HepG2 (cell line): ENCODE measurements around the gene PRDX2. TPM values are rescaled to one million over a fixed set of nuclear protein-coding genes. Genes with fewer than 3 reads are reported as not detected.

Source experiments
- AGO1 ChIP-seq: fragments of 200-400 bp; formaldehyde crosslinking; IDR thresholded peaks from 2 replicates; pipeline ENCODE4 v1.6.1; 2017; ENCODE audit warnings: mild to moderate bottlenecking, low read depth, low read length, moderate library complexity; ENCODE audit not compliant: poor library complexity, severe bottlenecking
- ATF2 ChIP-seq: sonication (generic); formaldehyde crosslinking; IDR thresholded peaks from 2 replicates; pipeline ENCODE4 v1.4.0; 2020; ENCODE audit warnings: missing genetic modification reagents
- FOSL1 ChIP-seq: sonication (generic); formaldehyde crosslinking; IDR thresholded peaks from 2 replicates; pipeline ENCODE4 v1.9.0; 2021; ENCODE audit warnings: missing genetic modification reagents, borderline replicate concordance
- FOXK1 ChIP-seq: sonication (generic); formaldehyde crosslinking; IDR thresholded peaks from 2 replicates; pipeline ENCODE4 v1.4.0; 2020; ENCODE audit warnings: low read depth, missing genetic modification reagents, borderline replicate concordance
- IKZF1 ChIP-seq: fragments of 450-650 bp; IDR thresholded peaks from 2 replicates; pipeline ENCODE4 v1.7.1; 2016
- MLXIP ChIP-seq: sonication (generic); formaldehyde crosslinking; IDR thresholded peaks from 2 replicates; pipeline ENCODE4 v1.9.0; 2021; ENCODE audit warnings: missing genetic modification reagents, borderline replicate concordance
- NFE2L1 ChIP-seq: sonication (generic); formaldehyde crosslinking; IDR thresholded peaks from 2 replicates; pipeline ENCODE4 v1.4.0; 2020; ENCODE audit warnings: missing genetic modification reagents, mild to moderate bottlenecking, borderline replicate concordance
- RARA ChIP-seq: IDR thresholded peaks from 2 replicates; pipeline ENCODE4 v1.6.1; 2016; ENCODE audit warnings: missing genetic modification reagents, missing compliant biosample characterization
- SIX4 ChIP-seq: sonication (generic); formaldehyde crosslinking; IDR thresholded peaks from 2 replicates; pipeline ENCODE4 v1.4.0; 2020; ENCODE audit warnings: missing genetic modification reagents
- SMC3 ChIP-seq: IDR thresholded peaks from 2 replicates; pipeline ENCODE4 v1.6.1; 2011; ENCODE audit warnings: low read length, improper control_type of control experiment
- SRY ChIP-seq: sonication (generic); formaldehyde crosslinking; IDR thresholded peaks from 2 replicates; pipeline ENCODE4 v1.8.0; 2022; ENCODE audit warnings: mild to moderate bottlenecking, missing genetic modification reagents
- TBX2 ChIP-seq: sonication (generic); formaldehyde crosslinking; IDR thresholded peaks from 2 replicates; pipeline ENCODE4 v1.5.0; 2020; ENCODE audit warnings: missing genetic modification reagents, mild to moderate bottlenecking, borderline replicate concordance
- ZKSCAN8 ChIP-seq: IDR thresholded peaks from 2 replicates; pipeline ENCODE4 v1.6.1; 2016; ENCODE audit warnings: borderline replicate concordance, missing genetic modification reagents, missing compliant biosample characterization
- ZNF24 ChIP-seq: fragments of 450-650 bp; IDR thresholded peaks from 2 replicates; pipeline ENCODE4 v1.6.1; 2017; ENCODE audit warnings: antibody characterized with exemption, mild to moderate bottlenecking
- ZNF343 ChIP-seq: sonication (generic); formaldehyde crosslinking; IDR thresholded peaks from 2 replicates; pipeline ENCODE4 v1.4.0; 2020; ENCODE audit warnings: mild to moderate bottlenecking, missing genetic modification reagents
- ZNF431 ChIP-seq: sonication (generic); formaldehyde crosslinking; IDR thresholded peaks from 2 replicates; pipeline ENCODE4 v1.9.0; 2022; ENCODE audit warnings: missing genetic modification reagents, low read depth, mild to moderate bottlenecking, borderline replicate concordance
- ZNF460 ChIP-seq: sonication (generic); formaldehyde crosslinking; IDR thresholded peaks from 2 replicates; pipeline ENCODE4 v1.5.1; 2020; ENCODE audit warnings: missing genetic modification reagents, mild to moderate bottlenecking, borderline replicate concordance
- ZNF710 ChIP-seq: sonication (generic); formaldehyde crosslinking; IDR thresholded peaks from 2 replicates; pipeline ENCODE4 v1.5.0; 2020; ENCODE audit warnings: mild to moderate bottlenecking, missing genetic modification reagents, borderline replicate concordance
- ZNF879 ChIP-seq: sonication (generic); formaldehyde crosslinking; IDR thresholded peaks from 2 replicates; pipeline ENCODE4 v1.8.1; 2023; ENCODE audit warnings: missing genetic modification reagents
- polyA plus RNA-seq, 8 experiments: library from polyadenylated mRNA; depleted of rRNA in 3 of 8; stranded (reverse) in 7 of 8; unstranded in 1 of 8; fragments of >200 nt; fragmentation: Illumina TruSeq in 4 of 8; extraction: Trizol in 4 of 8; gene quantifications; 2 replicates each; pipeline versions ENCODE4 v1.2.1 to v1.2.3, GENCODE V29; 2011 to 2016; ENCODE audit warnings: low read depth in 4 of 8, missing spikeins in 1 of 8, mixed read lengths in 1 of 8; ENCODE audit not compliant: insufficient read depth in 1 of 8
- total RNA-seq, 5 experiments: library from RNA; depleted of rRNA; stranded (reverse); fragments of >200 nt; fragmentation: Illumina TruSeq; extraction: Trizol; gene quantifications; 2 replicates each; pipeline ENCODE4 v1.2.3, GENCODE V29; 2016; ENCODE audit warnings: low read depth in 1 of 5
- TF ChIP-seq, protein P1 (sequence below): sonication (generic); formaldehyde crosslinking; IDR thresholded peaks from 2 replicates; pipeline ENCODE4 v1.8.1; 2023; ENCODE audit warnings: mild to moderate bottlenecking, moderate library complexity, missing genetic modification reagents
- TF ChIP-seq, protein P2 (sequence below): sonication (generic); formaldehyde crosslinking; IDR thresholded peaks from 2 replicates; pipeline ENCODE4 v1.8.1; 2023; ENCODE audit warnings: mild to moderate bottlenecking, inconsistent platforms, moderate library complexity, missing genetic modification reagents, borderline replicate concordance

The PRDX2 gene
- total and polyA plus RNA-seq, 2 of the 13 experiments (the other 11 are each of a cell fraction or from before 2014, with no cell fraction given) = 218 to 381 TPM

DNA sequence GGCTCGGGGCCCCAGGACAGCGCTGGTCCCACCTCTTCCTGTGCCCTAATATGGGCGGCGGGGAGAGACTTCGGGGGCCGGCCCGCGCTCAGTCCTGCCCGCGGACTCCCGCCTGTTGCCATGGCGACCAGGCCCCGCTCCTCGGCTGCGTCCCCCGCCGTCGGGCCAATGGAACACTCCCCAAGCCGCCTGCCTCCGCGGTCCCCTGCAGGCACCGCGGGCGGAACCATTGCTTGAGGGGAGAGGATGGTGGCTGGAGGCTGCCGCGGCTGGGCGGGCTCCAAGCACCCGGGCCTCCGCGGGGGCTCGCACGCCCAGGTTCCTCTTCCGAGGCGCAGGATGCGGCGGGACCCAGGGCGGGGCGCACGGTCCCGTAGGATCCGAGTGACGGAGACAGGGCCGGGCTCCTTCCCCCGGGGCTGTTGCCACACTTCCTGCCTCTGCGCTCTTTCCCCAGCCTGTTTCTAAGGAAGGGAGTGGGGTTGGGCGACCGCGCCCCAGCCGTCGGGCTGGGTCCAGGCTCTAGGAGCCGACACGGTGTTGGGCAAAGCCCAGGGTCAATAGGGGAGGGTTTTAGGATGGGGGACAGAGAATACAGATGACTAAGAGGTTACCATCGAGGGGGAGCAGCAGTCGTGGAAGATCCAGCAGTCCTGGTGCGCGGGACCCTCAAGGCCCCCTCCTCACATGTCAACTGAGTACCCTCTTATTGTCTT lies 11.5 kb downstream of the PRDX2 start (continued):
- TF ChIP-seq RARA (CRISPR knock-in tag) = peak; percentile 27; the same call in 1 of the 2 replicates
- no peak for TF ChIP-seq ZNF24
- peak; percentile 62; the same call in 1 of the 2 replicates for TF ChIP-seq ZKSCAN8 (CRISPR knock-in tag)
- no peak for TF ChIP-seq AGO1
- no peak for TF ChIP-seq ZNF460
- no peak for TF ChIP-seq ZNF343 (CRISPR knock-in tag)
- TF ChIP-seq TBX2 (CRISPR knock-in tag) = peak; percentile 52; the same call in 1 of the 2 replicates
- TF ChIP-seq FOXK1 (CRISPR knock-in tag) = peak; percentile 38; the same call in 1 of the 2 replicates
- no peak for TF ChIP-seq SMC3
- TF ChIP-seq ZNF879 (CRISPR knock-in tag) = no peak
- no peak for TF ChIP-seq MLXIP
- TF ChIP-seq IKZF1 = no peak
- TF ChIP-seq, protein P1, sequence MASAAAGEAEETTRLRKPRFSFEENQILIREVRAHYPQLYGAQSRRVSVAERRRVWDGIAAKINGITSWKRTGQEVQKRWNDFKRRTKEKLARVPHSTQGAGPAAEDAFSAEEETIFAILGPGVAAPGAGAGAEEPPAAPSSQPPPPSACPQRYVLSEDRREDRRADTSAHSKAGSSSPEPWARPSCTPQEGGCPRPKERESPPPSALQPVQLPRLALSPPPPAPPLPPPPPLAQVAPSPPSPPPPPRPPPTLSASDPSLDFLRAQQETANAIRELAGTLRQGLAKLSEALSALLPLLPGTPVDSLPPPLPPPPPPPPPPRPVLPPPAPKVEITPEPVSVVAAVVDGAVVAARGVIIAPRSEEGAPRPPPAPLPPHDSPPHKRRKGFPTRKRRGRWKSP (CRISPR knock-in tag) = peak; percentile 62; the same call in 1 of the 2 replicates
- TF ChIP-seq ZNF710 (CRISPR knock-in tag) = no peak
- TF ChIP-seq SRY (CRISPR knock-in tag) = no peak
- TF ChIP-seq ZNF431 (CRISPR knock-in tag) = no peak
- TF ChIP-seq SIX4 (CRISPR knock-in tag) = no peak
- TF ChIP-seq NFE2L1 (CRISPR knock-in tag) = no peak
- TF ChIP-seq, protein P2, sequence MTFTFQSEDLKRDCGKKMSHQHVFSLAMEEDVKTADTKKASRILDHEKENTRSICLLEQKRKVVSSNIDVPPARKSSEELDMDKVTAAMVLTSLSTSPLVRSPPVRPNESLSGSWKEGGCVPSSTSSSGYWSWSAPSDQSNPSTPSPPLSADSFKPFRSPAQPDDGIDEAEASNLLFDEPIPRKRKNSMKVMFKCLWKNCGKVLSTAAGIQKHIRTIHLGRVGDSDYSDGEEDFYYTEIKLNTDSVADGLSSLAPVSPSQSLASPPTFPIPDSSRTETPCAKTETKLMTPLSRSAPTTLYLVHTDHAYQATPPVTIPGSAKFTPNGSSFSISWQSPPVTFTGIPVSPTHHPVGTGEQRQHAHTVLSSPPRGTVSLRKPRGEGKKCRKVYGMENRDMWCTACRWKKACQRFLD (CRISPR knock-in tag) = no peak
- peak; percentile 40; the same call in 1 of the 2 replicates for TF ChIP-seq ATF2
- TF ChIP-seq FOSL1 (CRISPR knock-in tag) = no peak
